T-helper 22 cell (primary cell): ENCODE results near the gene ULK4.
"Not testable (repeated sequence)": the region's sequence is repeated elsewhere in the genome, so short reads cannot be mapped to it uniquely, and the experiment has no call there.

Source experiments
- DNase-seq: peaks from one replicate; pipeline ENCODE4 v3.0.0-alpha.2; 2020; ENCODE audit warnings: low read depth

ULK4 gene

GRCh38 chr3:41302295-41302694 is 659.6 kb downstream of the ULK4 start:
- DNase-seq = no peak

DNA sequence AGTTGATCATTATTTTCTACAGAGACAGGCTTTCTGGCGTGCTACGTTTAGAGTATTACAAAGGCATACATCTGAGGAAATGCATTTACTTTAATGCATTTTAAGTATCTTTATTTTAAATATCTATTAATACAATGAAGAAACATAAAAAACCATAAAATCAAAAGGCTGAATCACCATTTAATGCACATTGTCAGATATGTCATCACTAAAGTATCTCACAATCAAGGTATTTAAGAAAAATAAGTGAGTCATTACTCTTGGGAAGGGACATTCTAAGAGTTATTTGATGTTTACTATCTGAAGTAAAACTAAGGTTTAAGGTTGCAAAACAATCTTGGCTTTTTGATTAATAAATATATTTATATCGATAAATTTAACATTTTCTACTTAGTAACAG is 660.4 kb downstream of the ULK4 start:
- no peak for DNase-seq

GRCh38 chr3:41299036-41299435 is 662.9 kb downstream of the ULK4 start:
- no peak for DNase-seq

- DNase-seq = no peak
These were observed 664.2 kb downstream of the ULK4 start for GRCh38 chr3:41297750-41298149.

DNA sequence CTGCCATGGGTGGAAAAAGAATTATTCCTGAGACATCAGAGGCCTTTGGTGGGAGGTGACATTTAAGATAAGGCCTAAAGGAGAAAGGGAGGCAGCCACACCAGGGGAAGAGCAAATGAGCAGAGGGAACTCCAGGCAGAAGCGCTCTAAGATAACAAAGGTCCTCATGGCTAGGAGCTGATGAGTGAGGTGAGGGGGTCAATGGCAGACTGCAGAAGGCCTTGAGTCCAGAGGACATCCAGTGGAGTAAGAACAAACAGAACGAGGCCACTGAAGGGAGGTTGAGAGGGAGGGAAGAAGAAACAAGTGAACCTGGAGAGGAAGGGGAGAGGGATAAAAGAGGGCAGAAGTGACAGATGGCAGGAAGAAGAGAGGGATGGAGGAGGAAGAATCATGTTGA is 665.3 kb downstream of the ULK4 start:
- no peak for DNase-seq

GRCh38 chr3:41295740-41296139 is 666.2 kb downstream of the ULK4 start:
- DNase-seq = no peak

GRCh38 chr3:41293169-41293681 is 668.7 kb downstream of the ULK4 start:
- no peak for DNase-seq

DNA sequence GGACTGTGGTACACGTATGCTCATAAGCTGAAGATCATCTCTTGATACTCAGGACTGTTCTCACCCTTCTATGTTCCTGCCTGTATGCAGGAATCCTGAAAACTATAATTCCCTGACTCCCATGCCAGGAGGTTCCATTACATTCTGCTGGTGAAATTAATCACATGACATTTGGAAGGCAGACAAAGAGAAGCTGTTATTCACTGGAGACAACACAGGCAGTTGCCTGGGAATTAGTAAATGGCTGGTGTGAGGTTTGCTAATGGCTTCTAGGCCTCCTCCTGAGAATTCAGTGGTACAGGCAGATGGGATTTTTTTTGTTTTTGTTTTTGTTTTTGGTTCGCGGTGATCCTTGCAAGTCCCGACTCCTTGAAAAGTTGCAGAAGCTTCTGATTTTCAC is 671.2 kb downstream of the ULK4 start:
- DNase-seq = no peak

GRCh38 chr3:41290306-41290705 is 671.6 kb downstream of the ULK4 start:
- DNase-seq = no peak

- no peak for DNase-seq
These were observed 673.1 kb downstream of the ULK4 start for GRCh38 chr3:41288785-41289184.

- no peak for DNase-seq
These were observed 675.6 kb downstream of the ULK4 start for GRCh38 chr3:41286305-41286704.

DNA sequence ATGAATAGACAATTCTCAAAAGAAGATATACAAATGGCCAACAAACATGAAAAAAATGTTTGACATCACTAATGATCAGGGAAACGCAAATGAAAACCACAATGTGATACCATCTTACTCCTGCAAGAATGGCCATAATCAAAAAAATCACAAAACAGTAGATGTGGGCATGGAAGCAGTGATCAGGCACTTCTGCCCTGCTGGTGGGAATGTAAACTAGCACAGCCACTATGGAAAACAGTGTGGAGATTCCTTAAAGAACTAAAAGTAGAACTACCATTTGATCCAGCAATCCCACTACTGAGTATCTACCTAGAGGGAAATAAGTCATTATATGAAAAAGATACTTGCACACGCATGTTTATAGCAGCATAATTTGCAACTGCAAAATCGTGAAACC is 677.0 kb downstream of the ULK4 start:
- DNase-seq = not testable (repeated sequence)

DNA sequence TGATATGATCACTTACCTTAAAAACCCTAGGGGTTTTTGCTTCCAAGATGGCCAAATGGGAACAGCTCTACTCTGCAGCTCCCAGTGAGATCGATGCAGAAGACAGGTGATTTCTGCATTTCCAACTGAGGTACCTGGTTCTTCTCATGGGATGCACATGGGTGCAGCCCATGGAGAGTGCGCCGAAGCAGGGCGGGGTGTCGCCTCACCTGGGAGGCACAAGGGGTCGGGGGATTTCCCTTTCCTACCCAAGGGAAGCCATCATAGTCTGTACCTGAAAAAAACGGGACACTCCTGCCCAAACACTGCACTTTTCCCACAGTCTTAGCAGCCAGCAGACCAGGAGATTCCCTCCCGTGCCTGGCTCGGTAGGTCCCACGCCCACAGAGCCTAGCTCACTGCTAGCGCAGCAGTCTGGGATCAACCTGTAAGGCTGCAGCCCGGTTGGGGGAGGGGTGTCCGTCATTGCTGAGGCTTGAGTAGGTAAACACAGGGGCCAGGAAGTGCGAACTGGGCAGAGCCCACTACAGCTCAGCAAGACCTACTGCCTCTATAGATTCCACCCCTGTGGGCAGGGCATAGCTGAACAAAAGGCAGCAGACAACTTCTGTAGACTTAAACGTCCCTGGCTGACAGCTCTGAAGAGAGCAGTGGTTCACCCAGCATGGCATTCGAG is 684.0 kb downstream of the ULK4 start:
- DNase-seq = no peak

DNA sequence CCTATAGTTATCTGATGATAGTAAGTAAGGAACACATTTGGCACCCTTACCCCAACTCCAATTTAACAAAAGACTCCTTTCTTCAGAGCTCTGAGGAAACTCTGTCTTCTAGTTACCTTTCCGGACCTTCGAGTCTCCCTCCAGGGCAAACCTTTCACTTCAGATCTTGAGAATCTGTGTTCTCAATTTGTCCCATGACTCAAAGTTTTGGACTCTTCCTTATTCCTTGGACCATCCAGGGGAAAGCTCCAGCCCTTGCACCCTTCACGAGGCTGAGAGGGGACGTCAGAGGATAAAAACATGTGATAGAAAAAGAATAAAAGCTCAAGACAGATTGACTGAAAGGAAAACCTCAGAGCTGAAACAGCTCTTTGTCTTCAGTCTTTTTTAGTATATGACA is 685.7 kb downstream of the ULK4 start:
- DNase-seq = no peak

DNA sequence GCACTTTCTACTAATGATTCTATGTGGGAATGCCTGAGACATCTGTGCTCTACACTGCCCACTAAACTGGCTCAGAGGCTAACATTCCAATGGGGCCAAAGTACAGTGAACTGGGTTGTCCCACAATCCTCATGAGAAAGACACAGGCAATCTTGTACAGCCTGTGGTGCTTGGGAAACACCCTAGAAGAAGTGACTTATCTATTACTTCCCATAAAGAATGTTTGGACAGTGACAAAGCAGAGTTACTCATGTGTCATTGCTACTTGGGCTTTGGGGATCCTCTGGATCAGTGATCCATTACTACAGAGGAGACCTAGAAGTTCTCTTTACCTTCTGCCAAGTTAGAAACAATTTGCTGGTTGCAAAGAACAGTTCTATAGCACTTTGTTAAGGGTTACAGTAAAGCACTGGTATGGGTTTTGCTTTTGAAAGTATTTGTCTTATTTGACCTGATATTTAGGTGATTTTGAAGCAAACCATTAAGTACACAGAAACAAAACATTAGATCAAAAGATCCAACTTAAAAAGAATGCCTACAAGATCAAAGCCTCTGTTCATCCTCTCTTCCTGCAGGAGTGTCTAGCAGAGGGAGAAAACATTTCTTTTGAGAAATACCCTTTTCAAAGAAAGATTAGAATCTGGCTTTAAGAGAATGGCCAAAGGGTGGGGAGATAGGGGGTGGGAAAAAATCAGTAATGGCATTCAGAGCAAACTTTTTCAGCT is 686.8 kb downstream of the ULK4 start:
- DNase-seq = no peak

GRCh38 chr3:41272667-41273066 is 689.2 kb downstream of the ULK4 start:
- no peak for DNase-seq

GRCh38 chr3:41267975-41268640 is 693.8 kb downstream of the ULK4 start:
- no peak for DNase-seq

DNA sequence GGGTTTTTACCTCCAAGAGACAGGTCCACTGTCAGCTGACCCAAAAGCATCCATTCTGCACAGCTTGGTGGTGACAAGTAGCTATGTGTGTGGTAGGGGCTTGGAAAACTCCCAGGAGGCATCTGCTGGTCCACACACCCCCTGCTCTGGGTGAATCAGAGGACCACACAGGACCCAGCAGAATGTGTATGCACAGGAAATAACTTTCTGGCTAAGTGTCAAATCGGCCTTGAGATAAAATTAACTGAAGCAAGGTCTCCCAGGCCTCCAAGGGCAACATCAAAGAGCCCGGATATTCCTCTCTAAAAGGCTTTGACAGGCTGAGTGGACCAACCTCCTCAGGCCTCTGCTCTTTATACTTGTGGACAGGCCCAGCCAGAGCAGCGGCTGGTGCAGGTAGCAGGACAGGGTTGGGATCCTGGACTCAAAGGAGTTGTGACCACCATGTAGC is 696.1 kb downstream of the ULK4 start:
- no peak for DNase-seq

DNA sequence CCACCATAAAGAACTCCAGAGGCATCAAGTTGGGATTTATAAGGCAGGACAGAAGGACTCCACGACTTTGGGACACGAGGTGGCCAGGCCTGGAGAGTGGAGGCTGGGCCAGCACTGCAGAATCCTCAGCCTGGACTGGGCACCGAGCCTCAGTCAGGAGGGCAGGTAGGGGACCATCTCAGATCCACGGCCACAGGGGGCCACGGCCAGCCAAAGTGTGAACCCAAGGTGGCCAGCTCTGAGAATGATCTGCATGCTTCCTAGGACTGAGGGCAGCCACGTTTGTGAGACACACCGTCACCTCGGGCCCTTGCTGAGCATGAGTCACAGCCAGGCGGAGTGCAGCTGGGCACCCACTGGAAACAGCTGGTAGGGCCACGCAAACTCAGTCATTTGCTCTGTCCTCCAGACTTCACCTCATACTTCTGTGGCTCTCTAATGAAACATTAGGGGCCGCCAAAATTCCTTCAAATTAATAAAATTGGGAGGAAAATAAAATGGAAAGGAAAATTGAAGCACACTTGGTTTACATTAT is 696.8 kb downstream of the ULK4 start:
- no peak for DNase-seq

GRCh38 chr3:41260063-41260450 is 701.8 kb downstream of the ULK4 start:
- DNase-seq = no peak

DNA sequence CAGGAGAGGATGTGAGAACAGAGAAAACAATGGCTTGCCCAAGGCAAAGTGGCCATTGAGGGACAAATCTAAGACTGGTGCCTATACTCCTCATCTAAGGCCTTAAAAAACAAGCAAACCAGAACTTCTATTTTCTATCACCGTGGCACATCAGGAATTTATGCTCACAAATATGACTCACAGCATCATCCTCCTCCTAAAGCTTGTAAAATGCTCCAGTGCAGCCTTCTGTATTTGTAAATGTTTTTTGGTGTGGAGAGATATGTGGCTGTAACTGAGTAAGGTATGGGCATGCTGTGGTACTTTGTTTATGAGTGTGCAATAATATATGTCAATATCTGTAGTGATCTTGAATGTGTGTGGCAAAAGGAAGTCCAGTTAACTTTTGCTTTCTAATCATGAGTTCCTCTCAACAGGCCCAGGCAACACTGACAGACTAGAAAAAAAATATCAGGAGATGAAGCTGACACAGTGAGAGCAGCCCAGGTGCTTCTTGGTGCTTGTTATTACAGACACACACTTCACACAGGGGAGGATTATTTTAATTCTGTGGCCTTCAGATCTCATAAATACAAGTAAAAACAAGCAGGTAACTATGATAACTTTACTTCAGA is 702.3 kb downstream of the ULK4 start:
- no peak for DNase-seq

DNA sequence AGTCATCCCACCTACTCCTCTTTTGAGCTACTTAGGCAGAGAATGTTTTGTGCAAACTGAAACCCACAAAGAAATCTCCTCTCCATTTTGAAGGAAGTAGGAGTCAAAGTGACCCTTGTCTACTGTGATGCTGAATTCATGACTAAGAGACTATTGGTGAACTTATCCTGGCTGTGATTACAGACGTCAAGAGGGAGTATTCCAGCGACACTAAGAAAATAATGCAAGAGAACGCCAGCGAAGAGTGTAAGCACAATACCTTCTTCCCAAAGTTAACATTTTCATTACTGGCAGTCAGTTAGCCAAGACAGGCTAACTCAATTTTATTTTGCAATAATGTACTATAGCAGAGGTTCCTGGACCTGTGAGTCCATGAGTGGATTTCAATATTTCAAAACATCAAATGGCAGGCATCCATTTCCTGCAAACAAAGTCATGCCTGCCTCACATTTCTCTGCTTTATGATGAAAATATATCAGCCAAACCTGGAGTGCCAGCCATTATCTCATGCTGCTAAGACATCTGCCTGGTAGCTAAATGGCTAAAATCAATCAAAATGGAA is 703.6 kb downstream of the ULK4 start:
- no peak for DNase-seq
